Jurkat, Clone E6-1 (cell line): ENCODE data around the gene RNF126.

Source experiments
- DNase-seq: peaks from one replicate; pipeline ENCODE4 v3.0.0-alpha.2; 2011; ENCODE audit warnings: low read depth, low spot score
- H3K4me3 ChIP-seq: 2 replicates; pipeline ENCODE4 v1.5.1; 2011; ENCODE audit warnings: mild to moderate bottlenecking, low read length, control low read depth, moderate library complexity

Gene RNF126

GRCh38 chr19:687569-688166 lies 24.7 kb upstream of the RNF126 start:
- DNase-seq = no peak
- H3K4me3 ChIP-seq = no peak overlapping the region

DNA sequence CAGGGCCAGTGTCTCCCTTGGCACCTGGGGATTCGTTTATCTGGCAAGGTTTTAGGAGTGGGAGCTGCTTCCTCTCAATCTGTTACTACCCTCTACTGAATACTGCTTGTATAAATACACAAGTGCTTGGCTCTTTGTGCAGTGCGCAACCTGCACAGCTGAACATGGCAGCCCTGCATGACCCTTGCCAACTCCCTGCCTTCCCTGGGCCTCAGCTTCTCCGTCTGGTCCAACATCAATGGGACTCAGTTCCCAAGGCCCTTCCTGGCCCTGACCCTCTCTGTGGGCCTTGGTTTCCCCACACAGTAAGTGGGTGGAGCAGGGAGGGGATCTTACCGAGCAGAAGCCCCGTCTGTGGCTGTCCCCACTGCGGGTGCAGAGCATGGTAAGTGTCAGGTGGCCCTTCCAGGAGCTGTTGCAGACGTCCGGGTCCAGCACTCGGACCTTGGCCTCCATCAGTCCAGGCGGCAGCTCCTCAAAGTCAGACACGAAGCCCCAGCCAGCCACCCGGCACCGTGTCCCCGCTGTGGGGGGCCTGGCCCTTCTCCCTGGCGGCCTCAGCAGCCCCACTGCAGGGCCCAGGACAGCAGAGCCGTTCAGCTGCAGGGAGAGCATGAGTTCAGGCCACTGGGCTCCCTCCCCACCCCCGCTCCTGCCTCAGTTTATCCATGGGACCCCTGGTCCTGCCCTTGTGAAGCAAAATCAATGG lies 23.7 kb upstream of the RNF126 start:
- no peak overlapping the region for H3K4me3 ChIP-seq

GRCh38 chr19:685454-685931 lies 22.5 kb upstream of the RNF126 start:
- DNase-seq = no peak
- H3K4me3 ChIP-seq = no peak overlapping the region

More for the DNA sequence above, 23.7 kb upstream of the RNF126 start:
- no peak for DNase-seq

DNA sequence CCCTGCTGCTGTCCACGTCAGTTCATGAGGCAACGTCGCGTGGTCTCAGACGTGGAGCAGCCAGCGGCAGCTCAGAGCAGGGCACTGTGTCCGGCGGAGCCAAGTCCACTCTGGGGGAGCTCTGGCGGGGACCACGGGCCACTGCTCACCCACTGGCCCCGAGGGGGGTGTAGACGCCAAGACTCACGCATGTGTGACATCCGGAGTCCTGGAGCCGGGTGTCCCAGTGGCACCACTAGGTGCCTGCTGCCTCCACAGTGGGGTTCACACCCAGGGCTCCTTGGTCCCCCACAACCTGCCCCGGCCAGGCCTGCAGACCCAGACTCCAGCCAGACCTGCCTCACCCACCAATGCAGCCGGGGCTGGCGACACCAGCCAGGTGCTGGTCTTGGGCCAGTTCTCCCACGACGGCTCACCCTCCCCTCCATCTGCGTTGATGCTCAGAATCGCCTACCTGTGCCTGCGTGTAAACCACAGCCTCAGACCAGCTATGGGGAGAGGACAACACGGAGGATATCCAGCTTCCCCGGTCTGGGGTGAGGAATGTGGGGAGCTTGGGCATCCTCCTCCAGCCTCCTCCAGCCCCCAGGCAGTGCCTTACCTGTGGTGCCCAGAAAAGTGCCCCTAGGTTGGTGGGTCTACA lies 19.8 kb upstream of the RNF126 start:
- H3K4me3 ChIP-seq = no peak overlapping the region
- DNase-seq = no peak

GRCh38 chr19:681029-682019 lies 18.3 kb upstream of the RNF126 start:
- peak; percentile 91 for DNase-seq
- H3K4me3 ChIP-seq = peak overlapping the region; percentile 63

- H3K4me3 ChIP-seq = peak overlapping the region; percentile 63
- DNase-seq = peak; percentile 94
Measured at GRCh38 chr19:680287-681028, 17.4 kb upstream of the RNF126 start.

GRCh38 chr19:679418-680286 lies 16.6 kb upstream of the RNF126 start:
- DNase-seq = no peak
- H3K4me3 ChIP-seq = peak overlapping the region; percentile 61

DNA sequence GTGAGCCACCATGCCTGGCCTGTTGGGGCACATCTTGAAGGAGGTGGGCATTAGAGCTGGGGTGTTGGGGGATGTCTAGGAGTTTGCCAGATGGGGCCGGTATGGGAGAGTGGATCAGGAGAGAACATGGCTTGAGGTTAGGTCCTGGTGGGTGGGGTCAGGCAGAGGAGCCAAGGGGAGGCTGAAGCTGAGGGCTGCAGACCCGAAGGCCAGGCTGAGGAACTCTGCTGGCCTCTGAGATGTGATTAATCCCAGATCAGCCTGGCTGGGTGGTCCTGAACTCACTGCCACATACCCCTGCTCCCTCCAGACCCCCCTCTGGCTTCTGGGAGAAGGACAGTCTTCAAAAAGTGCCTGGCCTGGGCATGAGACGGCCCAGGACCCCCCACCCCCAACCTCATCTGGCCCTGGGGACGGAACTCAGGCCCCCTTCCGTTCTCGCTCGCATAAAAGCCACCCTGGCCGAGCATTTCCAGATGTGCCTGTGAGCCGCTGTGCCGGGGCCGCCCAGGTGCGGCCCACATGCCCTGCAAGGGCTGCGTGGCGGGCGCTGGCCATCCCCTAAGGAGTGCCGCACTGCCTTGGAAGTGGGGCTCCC lies 15.9 kb upstream of the RNF126 start:
- DNase-seq = no peak
- H3K4me3 ChIP-seq = peak overlapping the region; percentile 61; the same call in 1 of the 2 replicates

GRCh38 chr19:677601-678436 lies 14.8 kb upstream of the RNF126 start:
- DNase-seq = no peak
- H3K4me3 ChIP-seq = no peak overlapping the region

GRCh38 chr19:677201-677600 lies 14.2 kb upstream of the RNF126 start:
- H3K4me3 ChIP-seq = no peak overlapping the region
- DNase-seq = no peak

DNA sequence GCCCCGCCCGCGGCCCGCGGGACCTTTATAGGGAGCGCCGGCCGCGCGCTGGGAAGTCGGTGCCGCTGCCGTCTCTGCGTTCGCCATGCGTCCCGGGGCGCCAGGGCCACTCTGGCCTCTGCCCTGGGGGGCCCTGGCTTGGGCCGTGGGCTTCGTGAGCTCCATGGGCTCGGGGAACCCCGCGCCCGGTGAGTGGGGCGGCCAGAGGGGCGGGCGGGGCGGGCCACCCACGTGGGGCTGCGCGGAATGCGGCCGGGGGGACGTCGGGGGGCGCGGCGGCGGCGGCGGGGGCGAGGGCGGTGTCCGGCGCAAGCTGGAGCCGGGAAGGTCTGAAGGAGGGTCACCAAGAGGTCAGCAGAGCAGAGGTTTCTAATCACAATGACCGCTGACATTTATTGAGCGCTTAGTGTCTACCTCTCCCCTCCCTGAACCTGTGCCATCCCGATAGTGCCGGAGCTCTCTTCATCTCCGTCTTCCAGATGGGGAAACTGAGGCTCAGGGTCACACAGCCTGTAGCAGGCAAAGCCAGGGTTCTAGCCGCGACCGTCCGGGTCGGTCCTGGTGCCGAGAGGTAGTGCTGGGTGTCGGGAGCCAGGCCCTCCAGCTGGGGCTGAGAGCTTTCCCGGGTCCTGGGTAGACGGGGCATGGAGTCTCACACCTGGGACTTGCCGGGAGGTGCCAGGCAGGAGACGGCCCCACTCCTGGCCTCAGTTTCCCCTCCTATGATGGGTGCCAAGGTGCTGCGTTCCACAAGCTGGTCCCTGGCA lies 13.5 kb upstream of the RNF126 start, which contains the start of gene FSTL3:
FSTL3 (plus strand) TSS at position 54 of the 767 bp plus-strand sequence; CDS start at position 86, 32 bp downstream.
- H3K4me3 ChIP-seq = no peak within 1 kb of the TSS

GRCh38 chr19:676007-676338 lies 13.0 kb upstream of the RNF126 start:
- H3K4me3 ChIP-seq = no peak overlapping the region
- no peak for DNase-seq

More for the DNA sequence above, 13.5 kb upstream of the RNF126 start, which contains the start of gene FSTL3:
- no peak for DNase-seq

- H3K4me3 ChIP-seq = no peak overlapping the region
- no peak for DNase-seq
Measured at GRCh38 chr19:674282-675151, 11.5 kb upstream of the RNF126 start.

DNA sequence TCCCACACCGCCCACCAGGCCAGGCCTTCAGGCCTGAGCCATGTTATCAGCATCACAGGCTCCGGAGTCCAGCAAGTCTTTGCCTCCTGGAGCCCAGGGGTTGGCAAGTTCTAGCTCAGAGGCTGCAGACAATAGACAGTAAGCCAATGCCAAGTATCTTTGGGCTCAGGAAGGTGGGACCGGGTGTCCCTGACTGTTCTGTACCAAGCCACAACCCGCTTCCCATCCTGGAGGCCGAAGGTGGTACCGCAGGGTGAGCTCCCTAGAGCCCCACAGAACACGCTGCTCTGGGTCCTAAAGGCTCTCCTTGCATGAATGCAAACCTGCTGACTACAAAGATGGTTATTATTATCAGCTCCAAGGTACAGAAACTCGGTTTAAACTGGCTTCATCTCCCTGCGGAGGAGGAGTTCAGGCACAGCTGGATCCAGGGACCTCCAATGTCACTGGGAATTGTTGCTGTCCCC lies 7.6 kb upstream of the RNF126 start:
- H3K4me3 ChIP-seq = no peak overlapping the region
- no peak for DNase-seq
